ENCODE results near the gene FRMD4A. TPM values are rescaled to one million over a fixed set of nuclear protein-coding genes. Genes with fewer than 3 reads are reported as not detected.

FRMD4A gene
- total and polyA plus RNA-seq, 7 donors: 2.9 to 9.1 (median 6.2) TPM

- no peaks in the 10 kb centered on the region for H3K36me3 ChIP-seq (ENCODE audit: insufficient read depth in 1 of 2, low read depth in 1 of 2)
- intact Hi-C loops (cut with DNase I): no loop called here
- TF ChIP-seq CTCF (IDR thresholded peaks at IDR 0.05): no peak
- ATAC-seq: no peak
- WGBS, 3 donors: 82 to 90% (median 86%) methylated on average over 8 of the region's 8 CpGs
- H3K4me3 ChIP-seq: no peak overlapping the region
- no peaks in the 10 kb centered on the region for H3K27me3 ChIP-seq (ENCODE audit: insufficient read depth in 3 of 3, low read length in 2 of 3)
- H3K4me1 ChIP-seq: no peaks in the 10 kb centered on the region
- H3K27ac ChIP-seq: no peak overlapping the region
- no peaks in the 10 kb centered on the region for H3K9me3 ChIP-seq
- DNase-seq: no peak
These were observed 529.4 kb downstream of the FRMD4A start for GRCh38 chr10:13801156-13801906.

GRCh38 chr10:13797164-13797563 lies 533.6 kb downstream of the FRMD4A start:
- DNase-seq: no peak
- Histone ChIP-seq H3K9me3 (no peaks in the 10 kb centered on the region), H3K36me3 (ENCODE audit: insufficient read depth in 1 of 2, low read depth in 1 of 2) (peaks cover 0 to 3% of the 10 kb centered on the region in 2 donors), H3K4me3 (no peak overlapping the region), H3K27me3 (ENCODE audit: insufficient read depth in 3 of 3, low read length in 2 of 3) (no peaks in the 10 kb centered on the region), H3K27ac (no peak overlapping the region), H3K4me1 (no peaks in the 10 kb centered on the region)
- no peak for TF ChIP-seq CTCF (IDR thresholded peaks at IDR 0.05)
- ATAC-seq: no peak
- WGBS, 3 donors: 88 to 92% (median 90%) methylated on average over 9 of the region's 9 CpGs
- intact Hi-C loops (cut with DNase I): loop anchor here in 1 of 2 donors (10.0 kb wide), 1 partner anchor 678 kb away; no protein-coding TSS in a partner anchor

DNA sequence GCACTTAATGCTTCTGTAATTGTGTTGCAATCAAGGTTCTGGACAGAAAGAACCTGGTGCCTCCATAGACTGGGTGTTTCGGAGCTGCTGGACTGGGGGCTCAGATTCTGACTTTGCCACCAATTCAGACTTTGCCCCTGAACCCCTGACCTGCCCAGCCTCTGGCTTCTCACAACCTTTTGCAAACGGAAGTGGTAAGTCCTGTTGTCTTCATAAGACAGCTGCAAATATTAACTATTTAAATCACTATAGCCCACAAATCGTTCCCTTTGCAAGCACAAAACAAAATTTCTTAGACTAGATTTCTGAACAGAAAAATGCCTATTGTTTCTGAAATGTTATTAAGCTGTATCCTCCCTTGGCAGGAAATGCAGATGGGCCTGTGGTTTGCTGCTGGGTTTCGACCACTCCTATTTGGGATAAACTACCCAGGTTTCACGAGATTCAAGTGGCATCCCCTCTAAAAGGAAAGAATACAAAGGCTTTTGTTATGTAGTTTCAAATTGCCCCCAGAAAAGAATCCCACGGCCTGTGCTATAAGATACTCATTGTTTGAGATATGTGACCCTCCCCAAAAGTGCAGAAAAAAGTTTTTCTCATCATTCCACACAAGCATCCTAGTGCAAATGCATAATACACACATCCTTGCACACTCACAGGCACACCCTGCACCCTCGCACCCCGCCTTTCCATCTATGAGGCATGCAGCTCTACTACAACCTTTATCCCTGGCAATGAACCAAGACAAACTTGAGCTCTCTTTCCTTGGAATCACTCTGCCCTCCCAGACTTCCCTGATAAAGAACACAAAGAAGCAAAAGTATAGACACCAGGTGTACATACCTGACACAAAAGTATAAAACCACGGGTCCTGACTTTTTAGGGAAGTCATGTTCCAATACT lies 534.8 kb downstream of the FRMD4A start:
- H3K4me1 ChIP-seq: no peaks in the 10 kb centered on the region
- no peaks in the 10 kb centered on the region for H3K9me3 ChIP-seq
- ATAC-seq (no peak), DNase-seq (no peak)
- no peak overlapping the region for H3K4me3 ChIP-seq
- no peaks in the 10 kb centered on the region for H3K27me3 ChIP-seq (ENCODE audit: insufficient read depth in 3 of 3, low read length in 2 of 3)
- 60 to 63% (median 63%) methylated on average over 9 of the region's 9 CpGs for WGBS, 3 donors
- H3K27ac ChIP-seq: no peak overlapping the region
- intact Hi-C loops (cut with DNase I): loop anchor here in 1 of 2 donors (10.0 kb wide), 1 partner anchor 679 kb away; no protein-coding TSS in a partner anchor
- H3K36me3 ChIP-seq (ENCODE audit: insufficient read depth in 1 of 2, low read depth in 1 of 2): peaks cover 0 to 3% of the 10 kb centered on the region in 2 donors
- TF ChIP-seq CTCF (IDR thresholded peaks at IDR 0.05): no peak

DNA sequence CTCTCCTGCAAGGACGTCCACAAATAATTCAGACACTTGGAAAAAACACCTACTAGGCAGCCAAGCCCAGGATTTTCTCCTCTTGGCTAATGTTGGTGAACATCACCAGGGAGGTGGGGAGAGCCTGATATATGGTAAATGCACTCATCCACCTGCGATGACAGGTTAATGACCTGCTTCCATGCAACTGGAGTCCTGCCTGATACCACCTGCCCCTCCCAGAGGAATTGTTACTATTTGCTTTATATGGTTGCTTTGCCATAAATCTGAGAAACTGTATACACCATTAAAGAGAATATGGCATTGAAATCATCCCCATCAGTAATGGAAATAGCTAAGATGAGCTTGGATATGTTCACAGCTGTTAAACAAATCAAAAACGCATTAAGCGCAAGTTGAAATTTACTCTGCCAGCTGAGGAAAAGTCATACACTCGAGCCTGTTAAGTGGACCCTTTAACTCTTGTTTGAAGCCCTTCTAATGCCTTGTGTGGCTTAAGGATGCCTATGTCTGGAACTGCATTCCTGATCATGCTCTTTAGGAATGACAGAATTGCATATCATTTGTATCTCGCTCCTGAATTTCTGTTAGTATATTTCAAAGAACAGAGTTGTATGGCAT lies 535.6 kb downstream of the FRMD4A start:
- Histone ChIP-seq H3K4me1 (no peaks in the 10 kb centered on the region), H3K27ac (no peak overlapping the region), H3K4me3 (no peak overlapping the region), H3K27me3 (ENCODE audit: insufficient read depth in 3 of 3, low read length in 2 of 3) (no peaks in the 10 kb centered on the region), H3K36me3 (ENCODE audit: insufficient read depth in 1 of 2, low read depth in 1 of 2) (peaks cover 0 to 3% of the 10 kb centered on the region in 2 donors), H3K9me3 (no peaks in the 10 kb centered on the region)
- no peak for TF ChIP-seq CTCF (IDR thresholded peaks at IDR 0.05)
- WGBS, 3 donors: 65 to 66% (median 65%) methylated on average over 6 of the region's 6 CpGs
- DNase-seq (no peak), ATAC-seq (no peak)
- intact Hi-C loops (cut with DNase I): loop anchor here in 1 of 2 donors (5.0 to 10.0 kb wide), 2 partner anchors 97 to 680 kb away; no protein-coding TSS in a partner anchor

All from psoas muscle (tissue), 8 donors.